Glomerular endothelial cell (primary cell): Measurements from ENCODE around the gene TBC1D26. TPM values are rescaled to one million over a fixed set of nuclear protein-coding genes. Genes with fewer than 3 reads are reported as not detected.
"Not testable (repeated sequence)": the region's sequence is repeated elsewhere in the genome, so short reads cannot be mapped to it uniquely, and the experiment has no call there.

Experiments used
- DNase-seq: peaks from one replicate; pipeline ENCODE4 v3.0.0-alpha.2; 2011; ENCODE audit warnings: low read depth, low spot score; ENCODE audit errors: extremely low read depth
- total RNA-seq: library from RNA; depleted of rRNA; stranded (reverse); fragments of >200 nt; gene quantifications from 2 replicates; pipeline ENCODE4 v1.2.3, GENCODE V29; 2015

TBC1D26 gene
- total RNA-seq, 1 donor from 2014 or later = not detected

GRCh38 chr17:15742921-15743320 is 10.8 kb downstream of the TBC1D26 start:
- no peak for DNase-seq

- DNase-seq = no peak
Measured at GRCh38 chr17:15744074-15744676, 12.1 kb downstream of the TBC1D26 start.

- no peak for DNase-seq
Measured at GRCh38 chr17:15744885-15745284, 12.8 kb downstream of the TBC1D26 start.

- not testable (repeated sequence) for DNase-seq
Measured at GRCh38 chr17:15749403-15749802, 17.3 kb downstream of the TBC1D26 start.

GRCh38 chr17:15768865-15769533 is 36.9 kb downstream of the TBC1D26 start:
- DNase-seq = not testable (repeated sequence)

DNA sequence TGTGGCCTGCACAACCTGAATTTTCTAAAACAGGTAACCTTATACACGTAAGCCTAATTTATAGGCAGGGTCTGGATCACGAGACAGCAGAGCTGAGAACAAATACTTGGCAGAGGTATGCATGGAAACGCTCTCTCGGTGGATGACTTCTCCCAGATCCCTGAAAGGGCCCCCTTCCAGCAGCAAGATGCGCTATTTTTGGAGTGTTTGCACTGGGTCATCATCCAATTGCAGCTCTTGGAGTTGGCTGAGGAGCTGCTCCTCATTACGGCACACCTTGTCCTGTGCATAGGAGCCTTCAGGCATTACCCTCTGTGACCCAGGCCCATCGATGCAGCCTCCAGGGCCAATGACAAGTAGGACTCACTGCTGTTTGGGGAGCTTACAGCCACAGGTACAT is 38.6 kb downstream of the TBC1D26 start:
- not testable (repeated sequence) for DNase-seq

DNA sequence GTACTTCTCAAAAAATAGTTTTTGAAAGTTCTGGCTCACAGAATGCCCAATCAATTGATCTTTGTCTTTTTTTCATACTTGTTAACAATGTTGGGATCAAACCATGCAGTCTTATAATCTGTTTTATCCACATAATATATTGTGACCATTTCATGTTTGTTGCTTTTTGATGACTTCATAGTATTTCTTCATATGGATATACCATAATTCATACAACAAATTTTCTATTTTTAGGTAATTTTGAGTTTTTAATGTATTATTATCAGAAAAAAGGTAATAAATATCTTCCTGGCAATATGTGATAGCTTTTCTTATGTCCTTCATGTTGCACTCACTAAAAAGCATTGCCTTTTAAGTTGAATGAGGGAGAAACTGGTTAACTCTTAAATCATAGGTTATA is 44.8 kb downstream of the TBC1D26 start:
- DNase-seq = no peak

DNA sequence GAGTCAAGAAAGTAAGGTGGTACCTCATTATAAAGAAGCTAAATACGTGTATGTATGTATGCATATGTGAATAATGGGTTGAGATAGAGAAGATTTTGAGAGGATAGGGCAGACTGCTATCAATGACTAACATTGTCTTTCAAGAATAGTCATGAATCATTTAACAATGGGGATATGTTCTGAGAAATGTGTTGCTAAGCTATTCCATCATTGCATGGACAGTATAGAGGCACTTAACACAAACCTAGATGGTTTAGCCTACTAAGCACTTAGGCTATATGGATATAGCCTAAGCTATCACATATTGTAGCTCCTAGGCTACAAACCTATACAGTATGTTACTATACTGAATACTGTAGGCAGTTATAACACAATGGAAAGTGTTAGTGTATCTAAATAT is 45.2 kb downstream of the TBC1D26 start:
- no peak for DNase-seq

- DNase-seq = no peak
Measured at GRCh38 chr17:15777717-15778116, 45.6 kb downstream of the TBC1D26 start.

DNA sequence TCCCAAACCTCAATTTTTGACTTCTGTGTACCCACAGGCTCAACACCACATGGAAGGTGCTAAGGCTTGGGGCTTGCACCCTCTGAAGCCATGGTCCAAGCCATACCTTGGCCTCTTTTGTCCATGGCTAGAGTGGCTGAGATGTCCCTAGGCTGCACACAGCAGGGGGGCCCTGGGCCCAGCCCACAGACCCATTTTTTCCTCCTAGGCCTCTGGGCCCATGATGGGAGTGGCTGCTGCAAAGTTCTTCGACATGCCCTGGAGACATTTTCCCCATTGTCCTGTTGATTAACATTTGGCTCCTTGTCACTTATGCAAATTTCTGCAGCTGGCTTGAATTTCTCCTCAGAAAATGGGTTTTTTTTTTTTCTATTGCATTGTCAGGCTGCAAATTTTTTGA is 47.0 kb downstream of the TBC1D26 start:
- DNase-seq = no peak

DNA sequence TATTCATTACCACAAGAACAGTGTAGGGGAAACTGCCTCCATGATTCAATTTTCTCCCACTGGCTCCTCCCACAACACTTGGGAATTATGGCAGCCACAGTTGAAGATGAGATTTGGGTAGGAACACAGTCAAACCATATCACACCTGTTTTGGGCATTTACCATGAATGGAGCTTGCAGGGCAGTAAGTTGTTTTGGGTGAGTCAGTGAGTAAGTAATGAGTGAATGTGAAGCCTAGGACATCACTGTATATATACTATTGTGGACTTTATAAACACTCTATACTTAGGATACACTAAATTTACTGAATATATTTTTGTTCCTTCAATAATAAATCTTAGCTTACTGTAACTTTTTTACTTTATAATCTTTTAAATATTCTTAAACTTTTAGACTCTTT is 48.1 kb downstream of the TBC1D26 start:
- no peak for DNase-seq

DNA sequence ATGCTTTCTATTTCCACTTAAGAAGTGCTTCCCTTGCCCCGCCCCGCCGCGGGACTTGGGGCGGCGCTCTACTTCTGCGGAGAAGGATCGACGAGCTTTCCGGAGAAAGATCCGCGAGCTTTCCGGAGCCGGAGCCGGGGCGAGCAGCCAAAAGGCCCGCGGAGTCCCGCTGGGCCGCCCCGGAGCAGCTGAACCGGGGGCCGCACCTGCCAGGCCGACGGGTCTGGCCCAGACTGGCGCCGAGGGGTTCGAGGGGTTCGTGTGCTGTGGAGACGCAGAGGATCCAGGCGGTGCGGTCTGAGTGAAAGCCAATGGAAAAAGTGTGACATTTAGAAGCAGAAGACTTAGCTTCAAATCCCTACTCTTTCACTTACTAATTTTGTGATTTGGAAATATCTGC is 50.8 kb downstream of the TBC1D26 start:
- DNase-seq = no peak

GRCh38 chr17:15783461-15783860 is 51.4 kb downstream of the TBC1D26 start:
- DNase-seq = no peak

DNA sequence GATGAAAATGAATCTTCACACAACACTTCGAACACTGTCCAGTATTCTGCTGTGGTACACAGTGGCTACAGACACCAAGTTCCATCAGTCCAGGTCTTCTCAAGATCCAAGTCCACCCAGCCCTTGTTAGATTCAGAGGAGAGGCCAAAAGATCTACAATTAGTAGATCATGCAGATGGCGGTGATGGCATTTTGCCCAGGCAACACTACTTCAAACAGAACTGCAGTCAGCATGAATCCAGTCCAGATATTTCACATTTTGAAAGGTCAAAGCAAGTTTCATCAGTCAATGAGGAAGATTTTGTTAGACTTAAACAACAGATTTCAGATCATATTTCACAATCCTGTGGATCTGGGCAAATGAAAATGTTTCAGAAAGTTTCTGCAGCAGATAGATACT is 52.3 kb downstream of the TBC1D26 start:
- not testable (repeated sequence) for DNase-seq

GRCh38 chr17:15787363-15788075 is 55.4 kb downstream of the TBC1D26 start:
- not testable (repeated sequence) for DNase-seq

- not testable (repeated sequence) for DNase-seq
Measured at GRCh38 chr17:15788365-15788764, 56.3 kb downstream of the TBC1D26 start.

Other genes starting within 250 kb of the TBC1D26 start
- gene TVP23C, start 168.8 kb upstream of the TBC1D26 start, total RNA-seq = 20.2 and 24.2 TPM in 2 replicates
- gene FBXW10B, start 112.6 kb upstream of the TBC1D26 start, total RNA-seq = 1.3 TPM in 1 of 2 replicates, not detected in the other
- 60.3 and 76.9 TPM in 2 replicates for gene TRIM16, start 48.0 kb upstream of the TBC1D26 start, total RNA-seq
- gene ZNF286A, start 32.5 kb upstream of the TBC1D26 start, total RNA-seq = 24.8 and 43.6 TPM in 2 replicates
- gene ADORA2B, start 212.8 kb downstream of the TBC1D26 start, total RNA-seq = 10.7 and 17.0 TPM in 2 replicates